GM21786 (cell line): ENCODE results near the gene PRKAG3.

ENCODE experiments used
- ATAC-seq: cut with Tn5 transposase; IDR thresholded peaks from one replicate; pipeline ENCODE4 v1.9.1; 2021; ENCODE audit not compliant: unreplicated experiment

PRKAG3 gene

GRCh38 chr2:218831378-218831990 lies at the start of gene PRKAG3:
TSS of gene PRKAG3 (minus strand) at chr2:218831803.
- no peak for ATAC-seq

- ATAC-seq: no peak
These were observed 49.4 kb upstream of the PRKAG3 start for GRCh38 chr2:218880859-218881594.

- peak; percentile 73 for ATAC-seq
These were observed 48.7 kb upstream of the PRKAG3 start, which contains the start of gene WNT10A for GRCh38 chr2:218880102-218880858. TSS of gene WNT10A (plus strand) at chr2:218880852. CDS start at chr2:218880996, 144 bp downstream.

- no peak for ATAC-seq
These were observed 48.1 kb upstream of the PRKAG3 start for GRCh38 chr2:218879776-218880101.

- no peak for ATAC-seq
These were observed 47.5 kb upstream of the PRKAG3 start for GRCh38 chr2:218878926-218879761.

GRCh38 chr2:218878486-218878885 lies 46.9 kb upstream of the PRKAG3 start:
- no peak for ATAC-seq

- ATAC-seq: no peak
These were observed 46.3 kb upstream of the PRKAG3 start for GRCh38 chr2:218877891-218878290.

- ATAC-seq: no peak
These were observed 45.7 kb upstream of the PRKAG3 start for GRCh38 chr2:218877331-218877730.

- no peak for ATAC-seq
These were observed 45.1 kb upstream of the PRKAG3 start for GRCh38 chr2:218876562-218877219.

GRCh38 chr2:218875692-218876246 lies 44.2 kb upstream of the PRKAG3 start:
- ATAC-seq: no peak

- ATAC-seq: no peak
These were observed 42.0 kb upstream of the PRKAG3 start for GRCh38 chr2:218873359-218874194.

GRCh38 chr2:218872645-218873358 lies 41.2 kb upstream of the PRKAG3 start:
- no peak for ATAC-seq

- no peak for ATAC-seq
These were observed 40.0 kb upstream of the PRKAG3 start for GRCh38 chr2:218871345-218872302.

- no peak for ATAC-seq
These were observed 39.4 kb upstream of the PRKAG3 start for GRCh38 chr2:218870984-218871344.

- no peak for ATAC-seq
These were observed 37.5 kb upstream of the PRKAG3 start for GRCh38 chr2:218869064-218869463.

- no peak for ATAC-seq
These were observed 36.3 kb upstream of the PRKAG3 start for GRCh38 chr2:218867900-218868299.

- ATAC-seq: no peak
These were observed 34.4 kb upstream of the PRKAG3 start for GRCh38 chr2:218865999-218866398.

- no peak for ATAC-seq
These were observed 33.8 kb upstream of the PRKAG3 start for GRCh38 chr2:218865396-218865795.
